GM18520 (cell line): ENCODE results near the gene EFNA5.
"Not testable (repeated sequence)": the region's sequence is repeated elsewhere in the genome, so short reads cannot be mapped to it uniquely, and the experiment has no call there.

ENCODE experiments used
- ATAC-seq: cut with Tn5 transposase; IDR thresholded peaks from one replicate; pipeline ENCODE4 v1.9.1; 2021; ENCODE audit not compliant: unreplicated experiment

Gene EFNA5

GRCh38 chr5:107437154-107437553 lies 233.6 kb downstream of the EFNA5 start:
- no peak for ATAC-seq

- ATAC-seq = no peak
These were observed 234.5 kb downstream of the EFNA5 start for GRCh38 chr5:107436201-107436600.

GRCh38 chr5:107435061-107435460 lies 235.7 kb downstream of the EFNA5 start:
- ATAC-seq = no peak

GRCh38 chr5:107433646-107434045 lies 237.1 kb downstream of the EFNA5 start:
- not testable (repeated sequence) for ATAC-seq

GRCh38 chr5:107431998-107432397 lies 238.7 kb downstream of the EFNA5 start:
- no peak for ATAC-seq

GRCh38 chr5:107431536-107431935 lies 239.2 kb downstream of the EFNA5 start:
- no peak for ATAC-seq

- ATAC-seq = no peak
These were observed 240.6 kb downstream of the EFNA5 start for GRCh38 chr5:107430071-107430625.

GRCh38 chr5:107428303-107428813 lies 242.4 kb downstream of the EFNA5 start:
- no peak for ATAC-seq

GRCh38 chr5:107426872-107427271 lies 243.9 kb downstream of the EFNA5 start:
- no peak for ATAC-seq

- ATAC-seq = no peak
These were observed 244.5 kb downstream of the EFNA5 start for GRCh38 chr5:107426209-107426608.

GRCh38 chr5:107425541-107426031 lies 245.2 kb downstream of the EFNA5 start:
- ATAC-seq = no peak

- ATAC-seq = no peak
These were observed 246.2 kb downstream of the EFNA5 start for GRCh38 chr5:107424491-107424890.

- no peak for ATAC-seq
These were observed 248.2 kb downstream of the EFNA5 start for GRCh38 chr5:107422494-107422893.

GRCh38 chr5:107419498-107419897 lies 251.2 kb downstream of the EFNA5 start:
- no peak for ATAC-seq

- ATAC-seq = no peak
These were observed 251.8 kb downstream of the EFNA5 start for GRCh38 chr5:107418902-107419301.

GRCh38 chr5:107418071-107418470 lies 252.7 kb downstream of the EFNA5 start:
- no peak for ATAC-seq

GRCh38 chr5:107415762-107416161 lies 255.0 kb downstream of the EFNA5 start:
- no peak for ATAC-seq

GRCh38 chr5:107414802-107415201 lies 255.9 kb downstream of the EFNA5 start:
- no peak for ATAC-seq

- ATAC-seq = no peak
These were observed 257.0 kb downstream of the EFNA5 start for GRCh38 chr5:107413754-107414153.

GRCh38 chr5:107408564-107408963 lies 262.2 kb downstream of the EFNA5 start:
- no peak for ATAC-seq

- ATAC-seq = no peak
These were observed 262.9 kb downstream of the EFNA5 start for GRCh38 chr5:107407713-107408298.

GRCh38 chr5:107404595-107405374 lies 266.0 kb downstream of the EFNA5 start:
- no peak for ATAC-seq
